HG02759 (cell line): ENCODE measurements around the gene GNRH2.
"Not testable (repeated sequence)": the region's sequence is repeated elsewhere in the genome, so short reads cannot be mapped to it uniquely, and the experiment has no call there.

Experiments used
- ATAC-seq: cut with Tn5 transposase; IDR thresholded peaks from one replicate; pipeline ENCODE4 v1.9.1; 2021; ENCODE audit warnings: mild to moderate bottlenecking, moderate library complexity; ENCODE audit not compliant: unreplicated experiment

Gene GNRH2

GRCh38 chr20:3041854-3042409 is 1.5 kb upstream of the GNRH2 start:
- no peak for ATAC-seq

GRCh38 chr20:3042625-3043024 is 797 bp upstream of the GNRH2 start:
- ATAC-seq: no peak

GRCh38 chr20:3044336-3044965 is 1.0 kb downstream of the GNRH2 start:
- no peak for ATAC-seq

GRCh38 chr20:3045042-3045815 is 1.8 kb downstream of the GNRH2 start:
- peak; percentile 49 for ATAC-seq

- ATAC-seq: peak; percentile 91
These were observed 2.6 kb downstream of the GNRH2 start, which contains the start of gene MRPS26 for GRCh38 chr20:3045816-3046676. TSS of gene MRPS26 (plus strand) at chr20:3046052. CDS start at chr20:3046069, 17 bp downstream.

GRCh38 chr20:3046677-3047462 is 3.4 kb downstream of the GNRH2 start:
- no peak for ATAC-seq

GRCh38 chr20:3047486-3048419 is 4.3 kb downstream of the GNRH2 start:
- ATAC-seq: no peak

- no peak for ATAC-seq
These were observed 8.1 kb downstream of the GNRH2 start for GRCh38 chr20:3051385-3052019.

GRCh38 chr20:3059489-3059888 is 16.1 kb downstream of the GNRH2 start:
- no peak for ATAC-seq

- ATAC-seq: not testable (repeated sequence)
These were observed 20.7 kb downstream of the GNRH2 start for GRCh38 chr20:3064119-3064518.

GRCh38 chr20:3067139-3068014 is 24.0 kb downstream of the GNRH2 start:
- peak; percentile 55 for ATAC-seq

GRCh38 chr20:3068075-3068474 is 24.7 kb downstream of the GNRH2 start:
- ATAC-seq: peak; percentile 46

- no peak for ATAC-seq
These were observed 25.8 kb downstream of the GNRH2 start for GRCh38 chr20:3068986-3069900.

GRCh38 chr20:3070725-3071124 is 27.3 kb downstream of the GNRH2 start:
- no peak for ATAC-seq

- ATAC-seq: no peak
These were observed 27.8 kb downstream of the GNRH2 start for GRCh38 chr20:3071266-3071609.

- no peak for ATAC-seq
These were observed 28.4 kb downstream of the GNRH2 start, which contains the start of gene OXT for GRCh38 chr20:3071610-3072529. TSS of gene OXT (plus strand) at chr20:3071620. CDS start at chr20:3071656, 36 bp downstream.
